NB4 (cell line): Measurements from ENCODE around the gene CDH4.

Experiments
- CTCF ChIP-seq: IDR thresholded peaks from one replicate; pipeline ENCODE4 v1.5.1; 2012; ENCODE audit warnings: low read depth, low read length
- MYC ChIP-seq: IDR thresholded peaks from 2 replicates; pipeline ENCODE4 v1.6.1; 2011; ENCODE audit warnings: low read depth, low read length
- POLR2A ChIP-seq: IDR thresholded peaks from 2 replicates; pipeline ENCODE4 v1.6.1; 2011; ENCODE audit warnings: mild to moderate bottlenecking; ENCODE audit not compliant: insufficient read length; ENCODE audit errors: extremely low read depth

DNA sequence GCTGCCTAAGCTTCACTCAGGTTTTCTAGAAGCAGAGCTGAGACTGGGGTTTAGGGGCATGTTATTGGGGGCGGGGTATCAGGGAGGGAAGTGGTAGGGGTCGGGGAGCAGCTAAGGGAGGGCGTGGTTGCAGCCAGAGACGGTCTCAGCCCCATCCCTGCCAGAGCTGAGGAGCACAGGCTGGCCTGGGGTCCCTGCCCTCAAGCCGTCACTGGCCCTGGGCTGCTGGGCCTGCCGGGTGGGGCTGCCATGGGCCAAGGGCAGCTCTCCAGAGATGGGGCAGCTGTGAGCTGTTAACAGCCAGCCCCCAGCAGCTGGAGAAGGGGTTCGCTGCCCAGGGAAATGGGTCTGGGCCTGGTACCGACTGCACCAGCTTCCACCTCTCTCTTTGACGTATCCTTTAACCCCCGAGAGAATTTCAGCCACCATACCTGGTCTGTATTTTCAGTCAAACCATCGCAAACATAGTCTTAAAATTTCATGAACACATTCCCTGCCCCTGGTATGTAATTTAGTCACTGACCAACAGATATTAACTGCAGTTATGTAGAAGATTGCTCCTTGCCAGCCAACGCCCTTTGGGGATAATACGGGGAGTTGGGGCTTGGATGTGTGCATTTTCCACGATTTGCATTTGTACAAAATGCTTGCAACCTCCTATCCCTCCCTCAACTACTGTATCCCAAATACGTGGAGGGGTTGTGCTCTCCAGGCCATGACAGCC, 560.2 kb downstream of the CDH4 start:
- no peak for TF ChIP-seq CTCF
- TF ChIP-seq POLR2A, result no peak
- no peak for TF ChIP-seq MYC
